SH-SY5Y (cell line): Measurements from ENCODE around the gene NOA1.

Experiments
- GATA2 ChIP-seq: IDR thresholded peaks from 2 replicates; pipeline ENCODE4 v1.6.1; 2011; ENCODE audit warnings: mild to moderate bottlenecking, low read depth, low read length
- GATA3 ChIP-seq: IDR thresholded peaks from 2 replicates; pipeline ENCODE4 v1.6.1; 2011; ENCODE audit warnings: low read depth, mild to moderate bottlenecking, low read length, moderate library complexity

- TF ChIP-seq GATA2: no peak
- no peak for TF ChIP-seq GATA3
Observed at GRCh38 chr4:56976837-56977320, 527 bp downstream of the NOA1 start.
